ENCODE data around the gene RPS27. TPM values are rescaled to one million over a fixed set of nuclear protein-coding genes. Genes with fewer than 3 reads are reported as not detected.
"Not testable (repeated sequence)": the region's sequence is repeated elsewhere in the genome, so short reads cannot be mapped to it uniquely, and the experiment has no call there.

The RPS27 gene
- polyA plus RNA-seq, 1 of the 3 experiments (the other 2 are of a cell fraction): 7,060 TPM

- no peak for TF ChIP-seq CTCF (IDR thresholded peaks at IDR 0.05)
These were observed 12.2 kb upstream of the RPS27 start (continued) for GRCh38 chr1:153978274-153978909.

GRCh38 chr1:153979091-153979490, 11.5 kb upstream of the RPS27 start:
- ChIA-PET CTCF (interaction anchor here (1.0 to 8.9 kb wide), 5 partner anchors 7 to 182 kb away, joined by 3 to 68 read pairs (median 11); partner anchors contain the start of genes CREB3L4, DENND4B and RAB13), POLR2A (interaction anchor here (0.8 to 6.6 kb wide), 3 partner anchors 12 to 14 kb away, joined by 3 to 69 read pairs (median 59); partner anchors contain the start of genes CREB3L4 and RPS27)
- WGBS (ENCODE audit: low lambda C conversion rate): 94% methylated on average over 12 of the region's 12 CpGs
- not testable (repeated sequence) for H3K27me3 ChIP-seq (ENCODE audit: insufficient read depth); H3K9ac ChIP-seq; H3K27ac ChIP-seq (ENCODE audit: low read depth in 2 of 2, low read length in 1 of 2); H3K4me3 ChIP-seq (ENCODE audit: low read depth in 2 of 2, low read length in 1 of 2); H3K4me2 ChIP-seq; H3K9me2 ChIP-seq; H3K9me3 ChIP-seq; H4K20me1 ChIP-seq (ENCODE audit: insufficient read depth); DNase-seq; H2AFZ ChIP-seq (ENCODE audit: low read depth)
- Histone ChIP-seq H3K4me1 (ENCODE audit: control insufficient read depth in 1 of 2, insufficient read depth in 2 of 2, low read depth in 1 of 2, low read length in 1 of 2) (peaks cover 5 to 16% of the 10 kb centered on the region in 2 experiments; a peak in 3 of 4 replicates), H3K79me2 (ENCODE audit: insufficient read depth) (peaks cover 32% of the 10 kb centered on the region), H3F3A (replicated peaks; ENCODE audit: insufficient read depth) (peaks cover 21% of the 10 kb centered on the region), H3K36me3 (replicated peaks in 1 of 2; ENCODE audit: control insufficient read depth in 1 of 2, insufficient read depth in 2 of 2, low read length in 1 of 2) (peaks cover 29 to 51% of the 10 kb centered on the region in 2 experiments)

GRCh38 chr1:153981735-153982134, 8.8 kb upstream of the RPS27 start:
- CTCF ChIA-PET: interaction anchor here (1.3 kb wide), 1 partner anchor 185 kb away, joined by 3 read pairs; no protein-coding TSS in a partner anchor
- POLR2A ChIA-PET: interaction anchor here (2.1 kb wide), 1 partner anchor 9 kb away, joined by 11 read pairs; the partner anchor contains the start of gene RPS27

GRCh38 chr1:153984123-153984894, 6.3 kb upstream of the RPS27 start:
- H3K79me2 ChIP-seq (ENCODE audit: insufficient read depth): peaks cover 25% of the 10 kb centered on the region
- DNase-seq: no peak
- H3K4me2 ChIP-seq: peak overlapping the region; percentile 99
- peaks cover 24% of the 10 kb centered on the region for H3F3A ChIP-seq (replicated peaks; ENCODE audit: insufficient read depth)
- H3K4me1 ChIP-seq (ENCODE audit: control insufficient read depth in 1 of 2, insufficient read depth in 2 of 2, low read depth in 1 of 2, low read length in 1 of 2): peaks cover 11 to 14% of the 10 kb centered on the region in 2 experiments
- peaks cover 15 to 34% of the 10 kb centered on the region in 2 experiments for H3K36me3 ChIP-seq (replicated peaks in 1 of 2; ENCODE audit: control insufficient read depth in 1 of 2, insufficient read depth in 2 of 2, low read length in 1 of 2)
- peak overlapping the region; percentile 81 to 90; a peak in 3 of 4 replicates for H3K4me3 ChIP-seq (ENCODE audit: low read depth in 2 of 2, low read length in 1 of 2)
- H3K9ac ChIP-seq: peak overlapping the region; percentile 86; the same call in 1 of the 2 replicates
- H4K20me1 ChIP-seq (ENCODE audit: insufficient read depth): no peaks in the 10 kb centered on the region
- no peaks in the 10 kb centered on the region for H3K9me3 ChIP-seq
- WGBS (ENCODE audit: low lambda C conversion rate): 86% methylated on average over 6 of the region's 6 CpGs
- CTCF ChIA-PET: interaction anchor here (0.9 to 4.9 kb wide), 5 partner anchors 9 to 187 kb away, joined by 3 to 68 read pairs (median 50); partner anchors contain the start of genes CRTC2, JTB and SLC39A1
- POLR2A ChIA-PET: interaction anchor here (0.6 to 2.7 kb wide), 2 partner anchors 17 to 182 kb away, joined by 3 to 9 read pairs; partner anchors contain the start of gene CREB3L4
- no peaks in the 10 kb centered on the region for H3K9me2 ChIP-seq
- no peak overlapping the region for H3K27ac ChIP-seq (ENCODE audit: low read depth in 2 of 2, low read length in 1 of 2)
- no peak overlapping the region for H2AFZ ChIP-seq (ENCODE audit: low read depth)
- H3K27me3 ChIP-seq (ENCODE audit: insufficient read depth): no peaks in the 10 kb centered on the region
- TF ChIP-seq RXRA (IDR thresholded peaks at IDR 0.05; ENCODE audit: borderline replicate concordance, low read depth): no peak
- TF ChIP-seq NFIC (IDR thresholded peaks at IDR 0.05; ENCODE audit: borderline replicate concordance): no peak
- no peak for TF ChIP-seq GABPA (IDR thresholded peaks at IDR 0.05; ENCODE audit: low read depth)
- TF ChIP-seq ELF1 (IDR thresholded peaks at IDR 0.05): no peak
- TF ChIP-seq FOXJ3 (CRISPR knock-in tag; IDR thresholded peaks at IDR 0.05): no peak
- TF ChIP-seq RCOR1 (IDR thresholded peaks at IDR 0.05; ENCODE audit: low read length): no peak
- TF ChIP-seq MEF2A (IDR thresholded peaks at IDR 0.05; ENCODE audit: borderline replicate concordance, low read depth): no peak
- TF ChIP-seq EP300 (IDR thresholded peaks at IDR 0.05; ENCODE audit: borderline replicate concordance in 1 of 2, low read depth in 1 of 2, low read length in 1 of 2): no peak
- no peak for TF ChIP-seq MAX (IDR thresholded peaks at IDR 0.05; ENCODE audit: low read depth)
- no peak for TF ChIP-seq USF1 (IDR thresholded peaks at IDR 0.05; ENCODE audit: borderline replicate concordance, low read depth)
- TF ChIP-seq EZH2phosphoT487 (IDR thresholded peaks at IDR 0.05; ENCODE audit: borderline replicate concordance, low read depth): no peak
- no peak for TF ChIP-seq TAF1 (IDR thresholded peaks at IDR 0.05; ENCODE audit: borderline replicate concordance, low read depth, low read length)
- TF ChIP-seq MXI1 (IDR thresholded peaks at IDR 0.05; ENCODE audit: low read depth, low read length): no peak

More at GRCh38 chr1:153981735-153982134, 8.8 kb upstream of the RPS27 start:
- Histone ChIP-seq H3F3A (replicated peaks; ENCODE audit: insufficient read depth) (peaks cover 29% of the 10 kb centered on the region), H3K4me1 (ENCODE audit: control insufficient read depth in 1 of 2, insufficient read depth in 2 of 2, low read depth in 1 of 2, low read length in 1 of 2) (peaks cover 11 to 21% of the 10 kb centered on the region in 2 experiments), H3K36me3 (replicated peaks in 1 of 2; ENCODE audit: control insufficient read depth in 1 of 2, insufficient read depth in 2 of 2, low read length in 1 of 2) (peaks cover 15 to 39% of the 10 kb centered on the region in 2 experiments), H3K79me2 (ENCODE audit: insufficient read depth) (peaks cover 37% of the 10 kb centered on the region)
- H3K9me3 ChIP-seq; H3K9me2 ChIP-seq; H3K4me3 ChIP-seq (ENCODE audit: low read depth in 2 of 2, low read length in 1 of 2); H3K27me3 ChIP-seq (ENCODE audit: insufficient read depth); H2AFZ ChIP-seq (ENCODE audit: low read depth); H3K9ac ChIP-seq; H3K4me2 ChIP-seq; H4K20me1 ChIP-seq (ENCODE audit: insufficient read depth); H3K27ac ChIP-seq (ENCODE audit: low read depth in 2 of 2, low read length in 1 of 2); DNase-seq: not testable (repeated sequence)
- WGBS (ENCODE audit: low lambda C conversion rate): 72% methylated on average over 2 of the region's 2 CpGs
